Peyer's patch (tissue), 4 donors: ENCODE results near the gene VAV2. TPM values are rescaled to one million over a fixed set of nuclear protein-coding genes. Genes with fewer than 3 reads are reported as not detected.

Experiments used
- DNase-seq, 3 donors: peaks; one replicate each; pipeline ENCODE4 v3.0.0-alpha.2; 2017 to 2019
- H3K27ac ChIP-seq, 4 donors: fragments of 200-600 bp; sonication (generic); one replicate each; pipeline ENCODE4 v1.5.1; 2016 to 2019
- H3K27me3 ChIP-seq, 2 donors: fragments of 200-600 bp; sonication (generic); one replicate each; pipeline ENCODE4 v1.5.1; 2019
- H3K36me3 ChIP-seq, 3 donors: fragments of 200-600 bp; sonication (generic); one replicate each; pipeline ENCODE4 v1.5.1; 2016 to 2019
- H3K4me1 ChIP-seq, 4 donors: fragments of 200-600 bp; sonication (generic); one replicate each; pipeline ENCODE4 v1.5.1; 2016 to 2019
- H3K4me3 ChIP-seq, 4 donors: fragments of 200-600 bp; sonication (generic); 1 replicate in 3 of 4; 2 replicates in 1 of 4; pipeline ENCODE4 v1.5.1; 2016 to 2019; ENCODE audit warnings: mild to moderate bottlenecking in 1 of 4
- H3K9me3 ChIP-seq, 4 donors: fragments of 200-600 bp; sonication (generic); one replicate each; pipeline ENCODE4 v1.5.1; 2016 to 2019; ENCODE audit warnings: mild to moderate bottlenecking in 1 of 4
- CTCF ChIP-seq, 6 experiments: fragments of 450-650 bp in 4 of 6; fragments of 200-600 bp in 2 of 6; sonication (generic) in 1 of 6; IDR thresholded peaks; one replicate each; pipeline ENCODE4 v1.5.1; 2017 to 2019; ENCODE audit warnings: antibody characterized with exemption in 6 of 6, mild to moderate bottlenecking in 3 of 6, moderate library complexity in 1 of 6
- POLR2A ChIP-seq, 2 donors: fragments of 450-650 bp; IDR thresholded peaks; one replicate each; pipeline ENCODE4 v1.5.1; 2017; ENCODE audit warnings: antibody characterized with exemption in 2 of 2, mild to moderate bottlenecking in 2 of 2, moderate library complexity in 2 of 2
- total RNA-seq, 4 donors: library from RNA; depleted of rRNA; stranded (reverse); fragments of >200 nt; gene quantifications; one replicate each; pipeline ENCODE4 v1.1.0, GENCODE V29; 2016

VAV2 gene
- total RNA-seq, 4 donors from 2014 or later: 47.9 to 61.8 (median 58.9) TPM

GRCh38 chr9:133877327-133877726 lies 114.8 kb downstream of the VAV2 start:
- Histone ChIP-seq H3K27ac (no peak overlapping the region), H3K4me3 (no peak overlapping the region), H3K27me3 (no peaks in the 10 kb centered on the region), H3K36me3 (no peaks in the 10 kb centered on the region), H3K4me1 (no peaks in the 10 kb centered on the region), H3K9me3 (no peaks in the 10 kb centered on the region)
- DNase-seq: no peak
- TF ChIP-seq CTCF (IDR thresholded peaks at IDR 0.05) (no peak), POLR2A (IDR thresholded peaks at IDR 0.05) (no peak)

GRCh38 chr9:133876836-133877235 lies 115.3 kb downstream of the VAV2 start:
- TF ChIP-seq CTCF (IDR thresholded peaks at IDR 0.05) (no peak), POLR2A (IDR thresholded peaks at IDR 0.05) (no peak)
- no peaks in the 10 kb centered on the region for H3K4me1 ChIP-seq
- H3K27ac ChIP-seq: no peak overlapping the region
- H3K4me3 ChIP-seq: no peak overlapping the region
- no peaks in the 10 kb centered on the region for H3K27me3 ChIP-seq
- H3K36me3 ChIP-seq: no peaks in the 10 kb centered on the region
- H3K9me3 ChIP-seq: no peaks in the 10 kb centered on the region
- no peak for DNase-seq

GRCh38 chr9:133876144-133876543 lies 116.0 kb downstream of the VAV2 start:
- Histone ChIP-seq H3K4me1 (no peaks in the 10 kb centered on the region), H3K36me3 (no peaks in the 10 kb centered on the region), H3K4me3 (no peak overlapping the region), H3K27ac (no peak overlapping the region), H3K27me3 (no peaks in the 10 kb centered on the region), H3K9me3 (no peaks in the 10 kb centered on the region)
- no peak for DNase-seq
- no peak for TF ChIP-seq POLR2A (IDR thresholded peaks at IDR 0.05)
- TF ChIP-seq CTCF (IDR thresholded peaks at IDR 0.05): peak in 3 of 6 experiments; percentile 12 to 17 (median 12)

- TF ChIP-seq POLR2A (IDR thresholded peaks at IDR 0.05): no peak
- no peak for TF ChIP-seq CTCF (IDR thresholded peaks at IDR 0.05)
- no peaks in the 10 kb centered on the region for H3K4me1 ChIP-seq
- H3K9me3 ChIP-seq: no peaks in the 10 kb centered on the region
- no peak overlapping the region for H3K4me3 ChIP-seq
- no peak overlapping the region for H3K27ac ChIP-seq
- H3K27me3 ChIP-seq: no peaks in the 10 kb centered on the region
- no peak for DNase-seq
- H3K36me3 ChIP-seq: no peaks in the 10 kb centered on the region
Observed at GRCh38 chr9:133875131-133875530, 117.0 kb downstream of the VAV2 start.

GRCh38 chr9:133874659-133875058 lies 117.5 kb downstream of the VAV2 start:
- Histone ChIP-seq H3K4me1 (no peaks in the 10 kb centered on the region), H3K36me3 (no peaks in the 10 kb centered on the region), H3K9me3 (no peaks in the 10 kb centered on the region), H3K27ac (no peak overlapping the region), H3K27me3 (no peaks in the 10 kb centered on the region), H3K4me3 (no peak overlapping the region)
- TF ChIP-seq POLR2A (IDR thresholded peaks at IDR 0.05) (no peak), CTCF (IDR thresholded peaks at IDR 0.05) (no peak)
- DNase-seq: no peak

- peak in 1 of 3 donors; percentile 66 for DNase-seq
- no peak overlapping the region for H3K4me3 ChIP-seq
- no peaks in the 10 kb centered on the region for H3K9me3 ChIP-seq
- no peaks in the 10 kb centered on the region for H3K36me3 ChIP-seq
- no peaks in the 10 kb centered on the region for H3K4me1 ChIP-seq
- TF ChIP-seq POLR2A (IDR thresholded peaks at IDR 0.05): no peak
- no peak for TF ChIP-seq CTCF (IDR thresholded peaks at IDR 0.05)
- no peaks in the 10 kb centered on the region for H3K27me3 ChIP-seq
- H3K27ac ChIP-seq: peak overlapping the region in 1 of 4 donors; percentile 14
Observed at GRCh38 chr9:133874060-133874657, 118.0 kb downstream of the VAV2 start.
